RWPE1 (cell line): ENCODE measurements around the gene IL2RA.

ENCODE experiments used
- CTCF ChIA-PET: fragments of 350-600 bp; sonication (Branson Sonifier 250); formaldehyde crosslinking; extraction: SDS; loops from one replicate; lab custom pipeline; 2021; lab: Yijun Ruan, JAX
- POLR2A ChIA-PET: fragments of 400-600 bp; formaldehyde crosslinking; extraction: SDS; loops from one replicate; lab custom pipeline; 2020; ENCODE audit warnings: antibody characterized with exemption; ENCODE audit not compliant: low non-redundant PET; lab: Yijun Ruan, JAX
- DNase-seq: peaks from one replicate; pipeline ENCODE4 v3.0.0; 2012; ENCODE audit warnings: low spot score
- H3K27ac ChIP-seq: fragments of 450-650 bp; 2 replicates; pipeline ENCODE4 v1.5.1; 2017
- CTCF ChIP-seq: fragments of 450-650 bp; conservative IDR thresholded peaks from 2 replicates; pipeline ENCODE4 v1.5.1; 2017; ENCODE audit warnings: low read depth, mild to moderate bottlenecking

IL2RA gene

GRCh38 chr10:6049031-6049400, 13.2 kb downstream of the IL2RA start:
- POLR2A ChIA-PET = no interaction called here
- CTCF ChIA-PET = no interaction called here
- no peak for TF ChIP-seq CTCF
- no peak for DNase-seq
- H3K27ac ChIP-seq = no peak overlapping the region

- ChIA-PET CTCF (no interaction called here), POLR2A (no interaction called here)
- no peak for TF ChIP-seq CTCF
- H3K27ac ChIP-seq = no peak overlapping the region
- DNase-seq = no peak
Observed at GRCh38 chr10:6048281-6049030, 13.7 kb downstream of the IL2RA start.

GRCh38 chr10:6047847-6048246, 14.3 kb downstream of the IL2RA start:
- ChIA-PET POLR2A (no interaction called here), CTCF (interaction anchor here (0.6 kb wide), 1 partner anchor 1600 kb away, joined by 3 read pairs; no protein-coding TSS in a partner anchor)
- TF ChIP-seq CTCF = no peak
- H3K27ac ChIP-seq = no peak overlapping the region
- DNase-seq = no peak

GRCh38 chr10:6046773-6047611, 15.2 kb downstream of the IL2RA start:
- no peak for TF ChIP-seq CTCF
- no peak overlapping the region for H3K27ac ChIP-seq
- ChIA-PET CTCF (interaction anchor here (0.6 kb wide), 1 partner anchor 1601 kb away, joined by 3 read pairs; no protein-coding TSS in a partner anchor), POLR2A (no interaction called here)
- DNase-seq = no peak

- no peak for TF ChIP-seq CTCF
- no peak overlapping the region for H3K27ac ChIP-seq
- ChIA-PET POLR2A (no interaction called here), CTCF (interaction anchor here (0.7 kb wide), 1 partner anchor 24 kb away, joined by 4 read pairs; no protein-coding TSS in a partner anchor)
- no peak for DNase-seq
Observed at GRCh38 chr10:6045878-6046772, 16.0 kb downstream of the IL2RA start.
